ENCODE measurements around the gene CDH5. TPM values are rescaled to one million over a fixed set of nuclear protein-coding genes. Genes with fewer than 3 reads are reported as not detected.

The CDH5 gene
- total RNA-seq, 1 donor from 2014 or later, result 108 TPM

DNA sequence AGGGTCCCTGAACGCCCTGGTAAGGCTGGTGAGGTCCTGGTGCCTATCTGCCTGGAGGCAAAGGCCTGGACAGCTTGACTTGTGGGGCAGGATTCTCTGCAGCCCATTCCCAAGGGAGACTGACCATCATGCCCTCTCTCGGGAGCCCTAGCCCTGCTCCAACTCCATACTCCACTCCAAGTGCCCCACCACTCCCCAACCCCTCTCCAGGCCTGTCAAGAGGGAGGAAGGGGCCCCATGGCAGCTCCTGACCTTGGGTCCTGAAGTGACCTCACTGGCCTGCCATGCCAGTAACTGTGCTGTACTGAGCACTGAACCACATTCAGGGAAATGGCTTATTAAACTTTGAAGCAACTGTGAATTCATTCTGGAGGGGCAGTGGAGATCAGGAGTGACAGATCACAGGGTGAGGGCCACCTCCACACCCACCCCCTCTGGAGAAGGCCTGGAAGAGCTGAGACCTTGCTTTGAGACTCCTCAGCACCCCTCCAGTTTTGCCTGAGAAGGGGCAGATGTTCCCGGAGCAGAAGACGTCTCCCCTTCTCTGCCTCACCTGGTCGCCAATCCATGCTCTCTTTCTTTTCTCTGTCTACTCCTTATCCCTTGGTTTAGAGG, 37.1 kb downstream of the CDH5 start:
- ATAC-seq (no peak), DNase-seq (ENCODE audit: low spot score) (no peak)
- intact Hi-C loops (cut with DNase I), result no loop called here

DNA sequence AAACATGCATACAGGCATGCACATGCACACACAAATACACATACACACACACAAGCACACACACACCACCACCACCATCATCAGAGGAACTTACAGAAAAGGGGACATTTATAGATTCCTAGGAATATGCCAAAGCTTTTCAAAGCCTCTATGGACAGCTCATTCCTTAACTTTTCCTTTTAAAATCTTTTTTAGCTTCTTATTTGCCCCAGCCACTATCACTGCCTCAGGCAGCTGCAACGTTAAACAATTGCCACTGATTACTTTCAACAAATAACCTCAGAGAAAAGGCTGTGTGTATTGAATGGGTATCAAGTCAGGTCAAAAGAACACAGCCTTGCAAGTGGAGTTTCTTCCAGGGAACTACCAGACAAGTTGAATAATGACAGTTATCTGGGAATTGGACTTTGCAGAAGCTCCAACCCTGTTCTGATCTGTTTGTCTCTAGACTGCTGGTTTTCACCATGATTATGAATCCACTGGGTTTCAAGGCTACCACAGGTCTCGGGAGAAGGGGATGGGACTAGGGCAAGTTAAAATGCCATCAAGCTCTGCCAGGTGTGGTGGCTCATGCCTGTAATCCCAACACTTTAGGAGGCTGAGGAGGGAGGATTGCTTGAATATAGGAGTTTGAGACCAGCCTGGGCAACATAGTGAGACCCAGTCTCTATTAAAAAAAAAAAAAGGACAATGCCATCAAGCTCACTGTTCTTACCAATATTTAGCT, 38.7 kb downstream of the CDH5 start:
- no peak for ATAC-seq
- no peak for DNase-seq (ENCODE audit: low spot score)
- intact Hi-C loops (cut with DNase I), result loop anchor here (5.0 kb wide), 1 partner anchor 197 kb away; the partner anchor contains the start of gene CMTM3

- DNase-seq (ENCODE audit: low spot score) (peak; percentile 95), ATAC-seq (peak; percentile 93)
- intact Hi-C loops (cut with DNase I), result loop anchor here (5.0 kb wide), 1 partner anchor 196 kb away; the partner anchor contains the start of gene CMTM3
These were observed 40.2 kb downstream of the CDH5 start for GRCh38 chr16:66406534-66407221.

GRCh38 chr16:66408163-66409048, 41.9 kb downstream of the CDH5 start:
- DNase-seq (ENCODE audit: low spot score), result no peak
- intact Hi-C loops (cut with DNase I), result loop anchor here (5.0 kb wide), 1 partner anchor 194 kb away; the partner anchor contains the start of gene CMTM3
- ATAC-seq, result peak; percentile 30

DNA sequence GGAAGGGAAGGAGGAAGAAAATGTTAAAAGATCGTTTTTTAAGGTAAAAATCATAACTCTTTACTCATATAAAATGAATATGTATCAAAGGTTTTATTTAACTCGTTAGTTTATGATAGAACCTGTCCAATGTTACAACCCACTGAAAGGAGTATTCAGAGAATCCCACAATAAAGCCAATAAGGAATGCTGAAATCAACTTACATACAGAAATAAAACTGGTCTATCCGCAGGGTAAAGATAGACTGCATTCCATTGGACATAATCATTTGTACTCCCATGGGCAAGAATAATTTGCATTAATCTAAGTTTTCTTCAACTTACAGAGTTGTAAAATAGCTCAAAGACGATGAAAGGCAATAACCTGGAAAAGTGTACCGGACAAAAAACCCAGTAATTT, 42.7 kb downstream of the CDH5 start:
- no peak for ATAC-seq
- intact Hi-C loops (cut with DNase I), result loop anchor here (5.0 kb wide), 1 partner anchor 193 kb away; the partner anchor contains the start of gene CMTM3
- no peak for DNase-seq (ENCODE audit: low spot score)

GRCh38 chr16:66412182-66412581, 45.7 kb downstream of the CDH5 start:
- ATAC-seq, result no peak
- no peak for DNase-seq (ENCODE audit: low spot score)
- intact Hi-C loops (cut with DNase I), result no loop called here

- no peak for ATAC-seq
- DNase-seq (ENCODE audit: low spot score), result no peak
- intact Hi-C loops (cut with DNase I), result no loop called here
These were observed 48.4 kb downstream of the CDH5 start for GRCh38 chr16:66414891-66415290.

GRCh38 chr16:66416136-66416535, 49.6 kb downstream of the CDH5 start:
- intact Hi-C loops (cut with DNase I), result no loop called here
- ATAC-seq (no peak), DNase-seq (ENCODE audit: low spot score) (no peak)

GRCh38 chr16:66416939-66417700, 50.6 kb downstream of the CDH5 start:
- DNase-seq (ENCODE audit: low spot score) (no peak), ATAC-seq (no peak)
- intact Hi-C loops (cut with DNase I), result no loop called here

DNA sequence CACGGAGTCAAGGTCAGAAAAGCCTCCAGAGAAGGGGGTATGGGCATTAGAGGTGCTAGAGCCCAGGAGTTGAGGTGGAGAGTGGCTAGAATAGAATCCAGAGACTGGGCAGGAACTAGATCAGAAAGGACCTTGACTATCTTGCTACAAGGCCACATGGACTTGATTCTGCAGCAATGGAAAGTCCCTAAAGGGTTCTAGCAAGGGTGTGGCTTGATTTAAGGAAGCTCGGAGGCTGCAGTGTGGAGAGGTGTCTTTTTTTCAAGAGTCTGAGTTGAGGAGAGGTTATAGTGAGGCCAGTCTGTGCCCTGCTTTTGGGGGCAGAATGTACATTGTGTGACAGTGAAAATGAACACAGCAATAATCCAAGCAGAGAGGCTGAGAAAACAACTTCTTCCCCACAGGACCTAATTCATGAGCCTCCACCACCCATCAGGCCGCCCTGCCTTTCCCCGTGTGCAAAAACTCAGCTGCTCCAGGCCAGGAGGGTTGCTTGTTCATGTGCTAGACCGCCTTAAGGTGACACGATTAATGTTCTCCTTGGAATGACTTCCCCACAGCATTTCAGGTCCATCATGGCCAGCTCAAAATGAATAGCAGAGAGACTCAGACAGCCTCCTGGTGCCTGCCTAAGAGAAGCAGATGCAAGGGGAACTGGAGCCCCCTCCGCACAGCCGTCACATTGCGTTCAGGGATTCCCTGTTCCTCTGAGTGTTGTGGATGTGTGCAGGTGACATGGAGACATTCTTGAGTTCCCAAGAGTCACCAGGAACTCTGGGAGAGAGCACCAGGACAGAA, 51.9 kb downstream of the CDH5 start:
- DNase-seq (ENCODE audit: low spot score) (no peak), ATAC-seq (no peak)
- intact Hi-C loops (cut with DNase I), result no loop called here

DNA sequence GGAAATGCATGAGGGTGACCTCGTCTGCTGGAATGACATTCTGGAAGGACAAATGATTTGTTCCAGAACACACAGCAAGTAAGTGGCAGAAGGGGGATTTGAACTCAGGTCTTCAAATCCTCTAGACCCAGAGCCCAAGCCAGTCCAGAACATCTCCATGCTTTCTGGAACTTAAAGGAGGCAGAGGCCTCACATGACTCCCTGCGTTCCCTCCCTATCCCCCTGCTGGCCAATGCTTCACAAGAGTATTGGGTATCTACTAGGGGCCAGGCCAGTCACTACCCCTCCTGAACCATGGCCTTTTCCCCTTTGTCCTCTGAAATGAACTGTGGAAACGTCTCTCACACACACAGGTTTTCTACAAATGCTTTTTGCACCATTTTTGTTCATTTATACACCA, 53.0 kb downstream of the CDH5 start:
- intact Hi-C loops (cut with DNase I), result no loop called here
- ATAC-seq, result no peak
- DNase-seq (ENCODE audit: low spot score), result no peak

GRCh38 chr16:66420396-66420795, 53.9 kb downstream of the CDH5 start:
- no peak for ATAC-seq
- intact Hi-C loops (cut with DNase I), result no loop called here

GRCh38 chr16:66421891-66422290, 55.4 kb downstream of the CDH5 start:
- ATAC-seq, result no peak
- no peak for DNase-seq (ENCODE audit: low spot score)
- intact Hi-C loops (cut with DNase I), result no loop called here

More at GRCh38 chr16:66420396-66420795, 53.9 kb downstream of the CDH5 start:
- no peak for DNase-seq (ENCODE audit: low spot score)

DNA sequence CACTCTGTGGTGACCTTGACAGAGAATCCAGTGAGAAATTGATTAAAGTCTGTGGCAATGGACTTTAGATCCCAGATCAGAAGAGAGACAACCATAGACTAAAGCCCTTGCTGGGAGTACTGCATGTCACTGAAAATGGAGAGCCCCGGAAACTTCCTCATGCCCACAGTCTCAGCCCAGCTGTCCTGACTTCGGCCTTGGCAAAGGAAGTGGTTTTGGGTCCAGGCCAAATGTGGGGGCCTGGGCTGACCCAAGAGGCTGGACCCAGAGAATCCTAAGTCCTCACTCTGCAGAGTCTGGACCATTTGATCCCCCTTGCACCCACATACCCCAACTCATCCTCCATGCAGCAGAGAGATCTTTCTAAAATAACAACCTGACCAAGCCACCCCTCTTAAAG, 55.9 kb downstream of the CDH5 start:
- intact Hi-C loops (cut with DNase I), result no loop called here
- no peak for ATAC-seq

GRCh38 chr16:66423177-66423576, 56.7 kb downstream of the CDH5 start:
- ATAC-seq, result no peak
- DNase-seq (ENCODE audit: low spot score), result no peak
- intact Hi-C loops (cut with DNase I), result no loop called here

More for the DNA sequence above, 55.9 kb downstream of the CDH5 start:
- DNase-seq (ENCODE audit: low spot score), result no peak

GRCh38 chr16:66425651-66426050, 59.2 kb downstream of the CDH5 start:
- ATAC-seq, result no peak
- intact Hi-C loops (cut with DNase I), result no loop called here
- DNase-seq (ENCODE audit: low spot score), result no peak

Measured in sciatic nerve (tissue), 2 donors.